A549 (cell line): ENCODE data around the gene COQ9.

ENCODE experiments used
- POLR2A ChIP-seq: IDR thresholded peaks from 2 replicates; pipeline ENCODE4 v1.6.1; 2012; ENCODE audit warnings: mild to moderate bottlenecking, low read length
- RCOR1 ChIP-seq: fragments of 150-350 bp; IDR thresholded peaks from 2 replicates; pipeline ENCODE4 v1.6.1; 2014; ENCODE audit warnings: antibody characterized with exemption, low read length, low read depth
- TF ChIP-seq, protein P1 (sequence below): IDR thresholded peaks from 2 replicates; pipeline ENCODE4 v1.6.1; 2012; ENCODE audit warnings: low read depth, borderline replicate concordance

DNA sequence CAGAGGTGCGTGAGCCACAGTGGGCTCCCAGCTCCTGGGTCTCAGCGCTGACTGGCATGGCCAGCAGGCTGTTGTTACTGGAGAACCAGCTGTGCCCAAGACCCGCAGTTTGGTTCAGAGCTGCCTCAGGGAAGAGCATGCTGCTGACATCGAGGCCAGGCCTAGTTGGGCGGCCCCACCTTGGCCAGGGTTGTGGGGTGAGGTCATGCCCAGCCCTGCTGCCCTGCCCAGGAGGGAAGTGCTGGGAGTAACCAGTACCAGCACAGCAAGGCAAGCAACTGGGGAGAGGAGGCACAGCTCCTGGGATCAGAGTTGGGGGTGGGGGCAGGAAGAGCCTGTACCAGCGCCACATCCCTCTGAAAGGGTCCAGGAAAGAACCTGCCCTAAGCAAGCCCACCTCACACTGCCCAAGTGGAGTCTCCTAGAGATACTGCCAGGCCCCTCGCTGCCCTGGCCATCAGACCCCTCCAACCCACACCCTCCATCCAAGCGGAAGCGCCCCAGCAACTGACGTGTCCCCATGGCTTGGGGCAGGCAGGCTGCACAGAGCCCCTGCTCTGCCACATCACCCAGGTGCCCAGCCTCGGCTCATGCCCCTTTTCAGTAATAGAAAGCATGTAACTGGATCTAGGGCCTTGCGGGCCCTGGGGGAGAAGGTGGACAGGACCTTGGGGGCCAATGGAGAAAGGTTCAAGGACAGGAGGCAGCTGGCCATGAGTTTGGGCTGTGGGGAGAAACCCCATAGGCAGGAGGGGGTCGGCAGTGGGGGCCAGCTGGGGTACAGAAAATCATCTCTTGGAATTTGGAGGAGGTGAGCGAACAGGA is 38.0 kb downstream of the COQ9 start:
- TF ChIP-seq RCOR1 (no peak), POLR2A (no peak)
- TF ChIP-seq, protein P1, sequence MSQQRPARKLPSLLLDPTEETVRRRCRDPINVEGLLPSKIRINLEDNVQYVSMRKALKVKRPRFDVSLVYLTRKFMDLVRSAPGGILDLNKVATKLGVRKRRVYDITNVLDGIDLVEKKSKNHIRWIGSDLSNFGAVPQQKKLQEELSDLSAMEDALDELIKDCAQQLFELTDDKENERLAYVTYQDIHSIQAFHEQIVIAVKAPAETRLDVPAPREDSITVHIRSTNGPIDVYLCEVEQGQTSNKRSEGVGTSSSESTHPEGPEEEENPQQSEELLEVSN, result no peak
